ENCODE measurements around the gene KLF3.
A peak's percentile ranks its signal among the peaks of the same experiment; 100 is the strongest.

The KLF3 gene

GRCh38 chr4:38654273-38654672 lies 9.7 kb upstream of the KLF3 start:
- no peak for DNase-seq (ENCODE audit: low read depth in 1 of 2, low spot score in 1 of 2)

- no peak for DNase-seq (ENCODE audit: low read depth in 1 of 2, low spot score in 1 of 2)
These were observed 7.9 kb upstream of the KLF3 start for GRCh38 chr4:38656111-38656510.

DNA sequence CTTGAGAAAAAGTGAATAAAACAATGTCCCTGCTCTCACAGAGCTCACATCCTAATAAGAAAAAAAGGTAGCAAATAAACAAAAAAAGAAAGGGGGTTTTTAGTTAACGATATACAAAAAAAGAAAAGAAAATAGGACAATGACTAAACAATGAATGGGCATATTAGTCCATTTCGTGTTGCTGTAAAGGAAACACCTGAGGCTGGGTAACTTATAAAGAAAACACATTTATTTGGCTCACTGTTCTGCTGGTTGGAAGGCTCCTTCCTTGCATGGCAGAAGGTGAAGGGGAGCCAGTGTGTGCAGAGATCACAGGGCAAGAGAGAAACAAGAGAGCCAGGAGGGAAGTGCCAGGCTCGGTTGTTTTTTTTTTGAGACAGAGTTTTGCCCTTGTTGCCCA lies 4.7 kb upstream of the KLF3 start:
- no peak for DNase-seq (ENCODE audit: low read depth in 1 of 2, low spot score in 1 of 2)

DNA sequence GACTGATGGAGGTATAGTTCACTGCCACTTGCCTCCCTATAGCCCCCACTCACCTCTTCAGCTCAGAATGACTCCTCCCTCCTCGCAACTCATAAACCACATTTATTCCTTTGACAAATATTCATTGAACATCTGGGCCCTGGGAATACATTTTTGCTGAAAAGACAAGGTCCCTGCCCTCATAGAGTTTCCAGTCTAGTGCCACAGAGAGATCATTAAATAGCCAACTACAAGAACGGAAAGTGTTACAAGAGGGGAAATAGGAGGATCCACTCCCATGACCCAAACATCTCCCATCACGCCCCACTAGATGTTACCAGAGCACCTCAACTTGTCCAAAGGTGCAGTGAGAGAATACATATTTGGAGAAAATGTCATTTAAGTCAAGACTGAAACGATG lies 3.2 kb upstream of the KLF3 start:
- no peak for DNase-seq (ENCODE audit: low read depth in 1 of 2, low spot score in 1 of 2)

- no peak for DNase-seq (ENCODE audit: low read depth in 1 of 2, low spot score in 1 of 2)
These were observed 2.6 kb upstream of the KLF3 start for GRCh38 chr4:38661371-38661770.

DNA sequence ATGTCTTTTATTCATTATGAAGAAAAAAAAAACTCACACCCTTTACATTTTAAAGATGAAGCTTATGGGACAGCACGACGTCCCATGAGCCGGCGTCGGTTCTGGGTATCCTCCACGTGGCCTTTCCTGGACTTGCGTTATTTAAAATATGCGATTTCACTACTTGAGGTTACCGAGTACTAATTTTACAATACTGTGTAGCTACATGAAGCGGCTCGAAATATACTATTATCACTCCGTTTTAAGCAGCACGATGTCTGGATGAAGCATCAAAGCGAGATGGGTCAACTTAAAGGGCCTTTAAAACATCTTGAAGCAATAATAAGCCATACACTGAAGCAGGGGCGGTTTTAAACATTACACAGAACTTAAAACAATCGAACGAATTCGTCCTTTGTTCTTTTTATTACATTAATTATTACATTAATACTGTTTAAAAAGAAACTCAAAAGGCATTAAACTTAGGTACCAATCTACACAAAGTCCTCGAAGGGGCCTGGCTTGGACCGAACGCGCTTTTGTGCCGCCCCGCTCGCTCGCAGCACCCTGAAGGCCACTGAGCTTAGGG lies 1.4 kb upstream of the KLF3 start:
- DNase-seq (ENCODE audit: low read depth in 1 of 2, low spot score in 1 of 2), result no peak

DNA sequence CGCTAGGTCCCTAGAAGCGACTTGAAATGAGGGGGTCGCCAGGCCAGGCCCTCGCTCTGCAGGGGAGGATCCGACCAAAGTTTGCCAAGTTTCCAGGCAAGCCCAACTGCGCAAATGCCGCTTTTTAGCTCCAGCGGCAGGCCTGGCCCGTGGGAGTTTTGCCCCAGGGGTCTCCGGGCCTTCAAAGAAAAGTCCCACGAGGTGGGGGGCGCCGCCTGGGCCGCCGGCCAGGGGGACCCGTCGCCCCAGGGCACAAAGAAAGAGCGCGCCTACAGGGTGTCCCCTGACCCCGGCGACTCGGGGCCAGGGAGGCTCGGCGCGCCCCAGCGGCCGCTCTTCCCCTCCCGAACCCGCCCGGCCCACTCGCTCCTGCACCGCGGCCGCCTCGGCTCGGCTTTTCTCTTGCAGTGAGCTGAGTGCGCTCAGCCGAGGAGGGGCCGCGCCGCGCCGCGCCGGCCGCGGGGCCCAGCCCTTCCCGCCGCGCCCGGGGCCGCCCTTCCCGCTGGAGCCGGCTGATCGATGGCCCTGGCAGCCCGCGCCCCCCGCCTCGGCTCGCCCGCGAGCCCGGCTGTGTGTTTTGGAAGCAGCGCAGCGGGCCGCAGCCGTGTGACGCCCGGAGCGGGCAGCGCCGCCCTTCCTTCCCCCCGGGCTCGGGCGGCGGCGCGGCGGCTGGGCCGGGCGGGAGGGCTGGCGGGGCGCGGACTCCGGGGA lies 754 bp upstream of the KLF3 start:
- DNase-seq (ENCODE audit: low read depth in 1 of 2, low spot score in 1 of 2), result peak in 1 of 2 donors; percentile 39

- DNase-seq (ENCODE audit: low read depth in 1 of 2, low spot score in 1 of 2), result no peak
These were observed 855 bp downstream of the KLF3 start for GRCh38 chr4:38664706-38665401.

DNA sequence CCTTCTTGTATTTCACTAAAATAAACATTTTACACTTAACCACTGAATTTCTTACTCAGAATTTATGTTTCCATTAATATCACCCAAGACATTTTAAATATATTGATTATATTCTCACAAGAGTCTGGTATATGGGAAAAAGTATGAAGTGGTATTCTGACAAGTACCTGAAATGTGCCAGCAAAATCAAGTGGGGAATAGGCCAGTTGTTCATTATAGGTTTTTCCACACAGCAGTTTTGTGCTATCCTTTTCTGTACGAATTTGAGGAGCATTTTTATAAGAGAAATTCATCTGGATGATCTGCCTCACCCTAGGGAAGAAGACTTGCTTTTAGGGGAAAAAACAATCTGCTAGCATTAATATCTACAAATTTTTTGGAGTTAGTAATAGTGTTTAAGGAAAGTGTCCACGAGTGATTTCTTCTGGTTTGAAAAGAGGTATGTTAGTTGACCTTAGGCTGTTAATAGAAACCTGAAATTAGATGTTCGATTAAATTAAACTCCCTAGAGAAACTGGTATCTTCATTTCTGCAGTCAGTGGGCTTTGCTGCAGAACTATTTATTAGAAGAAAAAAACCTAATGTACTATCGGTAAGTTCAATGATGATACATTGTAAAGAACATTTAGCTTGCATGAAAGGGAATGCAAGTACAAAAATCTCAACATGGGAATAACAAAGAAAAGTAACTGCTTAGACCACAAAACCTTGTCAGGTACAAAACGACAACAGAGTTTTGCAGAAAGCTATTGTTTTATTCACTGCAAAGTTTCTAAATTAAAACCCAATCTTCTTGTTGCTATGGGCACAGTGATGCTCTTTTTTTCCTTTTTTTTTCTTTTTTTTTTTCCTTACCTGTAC lies 1.8 kb downstream of the KLF3 start:
- no peak for DNase-seq (ENCODE audit: low read depth in 1 of 2, low spot score in 1 of 2)

GRCh38 chr4:38666766-38667084 lies 2.7 kb downstream of the KLF3 start:
- DNase-seq (ENCODE audit: low read depth in 1 of 2, low spot score in 1 of 2), result no peak

DNA sequence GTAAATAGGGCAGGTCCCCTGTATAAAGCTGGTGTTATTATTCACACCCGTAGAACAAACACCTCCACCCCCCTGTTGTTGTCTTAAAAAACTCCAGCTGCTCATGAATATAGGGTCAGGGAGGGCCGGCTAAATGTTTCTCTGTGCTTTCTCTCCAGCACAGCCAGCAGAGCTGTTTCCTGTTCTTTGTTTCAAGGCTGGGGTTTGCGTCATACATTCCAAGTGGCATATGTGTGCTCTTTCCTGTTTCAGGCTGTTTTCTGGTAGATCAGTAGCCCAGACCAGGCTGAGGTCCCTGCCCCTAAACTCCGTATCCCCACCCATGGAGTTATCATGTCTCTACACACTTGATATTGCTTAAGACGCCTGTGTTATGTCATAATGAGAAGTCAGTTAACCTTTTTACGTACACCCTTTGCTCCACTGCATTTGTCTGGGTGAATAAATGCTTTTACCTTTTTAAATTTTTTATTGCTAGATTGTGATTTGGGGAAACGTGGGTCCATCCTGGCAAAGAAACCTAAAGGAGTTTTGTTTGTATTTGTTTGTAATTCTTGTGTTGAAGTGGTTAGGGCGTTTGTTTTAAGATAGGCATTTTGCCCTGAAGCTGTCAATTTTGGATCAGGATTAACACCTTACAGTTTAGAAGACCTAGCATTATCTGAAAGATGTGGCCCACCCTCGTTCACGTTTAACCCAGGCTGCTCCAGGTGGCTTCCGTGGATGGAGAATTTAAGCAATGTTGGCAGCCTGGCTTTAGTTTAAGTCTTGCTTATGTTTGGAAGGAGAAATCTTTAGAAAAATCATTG lies 3.3 kb downstream of the KLF3 start:
- no peak for DNase-seq (ENCODE audit: low read depth in 1 of 2, low spot score in 1 of 2)

DNA sequence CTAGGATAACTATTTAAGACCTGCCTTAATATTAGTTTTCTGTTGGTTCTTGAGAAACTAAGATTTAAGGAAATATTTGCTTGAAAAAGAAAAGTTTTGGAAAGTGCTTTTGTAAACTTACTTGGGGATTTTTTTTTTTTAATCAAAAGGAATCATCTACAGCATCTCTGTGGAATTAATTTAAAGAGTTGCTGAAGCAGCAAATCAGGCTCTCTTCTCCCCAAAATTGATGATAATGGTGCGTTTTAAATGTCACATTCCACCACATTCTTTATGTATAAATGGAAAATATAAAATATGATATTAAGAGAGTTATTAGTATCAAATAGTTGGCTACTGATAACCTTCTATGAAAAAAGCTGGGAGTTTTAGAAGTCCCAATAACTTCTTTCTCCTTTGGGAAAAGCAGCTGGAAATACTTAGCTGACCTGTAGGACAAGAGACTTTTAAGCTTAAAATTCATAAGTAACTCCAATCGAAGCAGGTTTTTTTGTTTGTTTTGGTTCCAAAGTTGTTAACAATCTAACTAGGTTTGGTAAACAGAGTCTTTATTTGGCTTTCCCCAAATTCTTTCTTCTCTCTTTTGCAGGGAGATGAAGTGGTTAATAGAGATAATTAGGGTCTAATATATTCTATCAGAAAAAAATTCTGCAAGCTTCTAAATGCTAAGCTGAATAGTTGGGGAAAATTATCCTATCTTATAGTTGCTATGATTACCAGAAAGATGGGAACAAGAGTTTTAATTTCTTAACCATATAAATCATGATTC lies 4.4 kb downstream of the KLF3 start:
- DNase-seq (ENCODE audit: low read depth in 1 of 2, low spot score in 1 of 2), result no peak

GRCh38 chr4:38669208-38669607 lies 5.2 kb downstream of the KLF3 start:
- no peak for DNase-seq (ENCODE audit: low read depth in 1 of 2, low spot score in 1 of 2)

- DNase-seq (ENCODE audit: low read depth in 1 of 2, low spot score in 1 of 2), result no peak
These were observed 6.3 kb downstream of the KLF3 start for GRCh38 chr4:38670109-38670901.

GRCh38 chr4:38670939-38671591 lies 7.1 kb downstream of the KLF3 start:
- DNase-seq (ENCODE audit: low read depth in 1 of 2, low spot score in 1 of 2), result no peak

GRCh38 chr4:38671592-38671940 lies 7.6 kb downstream of the KLF3 start:
- DNase-seq (ENCODE audit: low read depth in 1 of 2, low spot score in 1 of 2), result no peak

DNA sequence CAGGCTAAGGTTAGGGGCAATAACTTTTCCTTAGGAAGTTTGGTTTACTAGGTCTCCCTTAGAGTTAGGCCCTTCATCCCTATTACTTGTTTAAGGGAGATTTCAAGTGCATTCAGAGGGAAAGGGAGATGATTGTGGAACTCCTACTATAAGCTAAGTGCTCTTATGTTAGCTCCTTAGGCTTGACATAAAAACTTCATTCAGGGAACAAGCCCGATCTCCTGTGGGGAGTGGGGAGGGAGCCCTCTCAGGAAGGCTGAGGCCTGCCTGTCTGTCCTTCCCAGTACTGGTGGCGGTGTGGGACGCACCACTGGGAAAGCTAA lies 8.0 kb downstream of the KLF3 start:
- no peak for DNase-seq (ENCODE audit: low read depth in 1 of 2, low spot score in 1 of 2)

DNA sequence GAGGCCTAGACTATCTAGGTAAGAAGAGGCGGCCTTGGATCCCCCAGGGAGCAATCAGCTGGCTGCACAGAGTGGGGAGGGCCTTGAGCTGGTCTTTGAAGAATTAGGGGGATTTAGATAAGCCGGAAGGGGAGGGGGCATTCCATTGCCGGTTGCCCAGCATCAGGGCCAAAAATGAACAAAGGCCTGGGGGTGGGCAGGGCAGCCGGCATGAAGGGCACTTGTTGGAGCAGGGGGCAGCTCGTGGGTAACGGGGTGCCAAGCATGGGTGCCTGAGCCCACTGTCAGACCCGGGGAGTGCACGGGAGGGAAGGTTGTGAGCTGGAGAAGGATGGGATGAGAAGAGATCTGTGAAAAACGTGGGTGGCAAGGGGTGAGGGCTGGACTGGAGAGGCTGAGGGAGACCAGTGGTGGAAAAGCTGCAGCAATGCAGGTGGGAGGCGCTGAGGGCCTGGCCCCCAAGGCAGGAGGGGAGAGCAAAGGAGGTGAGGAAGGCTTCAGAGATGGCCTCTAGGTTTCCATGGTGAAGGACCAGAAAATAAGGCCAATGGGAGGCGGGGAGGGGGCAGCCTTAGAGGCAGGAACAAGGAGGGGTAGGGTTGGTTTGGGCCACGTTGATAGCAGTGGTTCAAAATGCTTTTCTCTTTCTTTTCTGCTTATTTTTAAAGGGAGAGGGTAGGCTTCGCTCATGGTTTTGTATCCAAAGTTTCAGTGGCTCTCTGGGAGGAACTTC lies 8.6 kb downstream of the KLF3 start:
- no peak for DNase-seq (ENCODE audit: low read depth in 1 of 2, low spot score in 1 of 2)
